ENCODE data around the gene BBIP1. TPM values are rescaled to one million over a fixed set of nuclear protein-coding genes. Genes with fewer than 3 reads are reported as not detected.
"Not testable (repeated sequence)": the region's sequence is repeated elsewhere in the genome, so short reads cannot be mapped to it uniquely, and the experiment has no call there.

BBIP1 gene
- total RNA-seq, 3 donors from 2014 or later (not counting 1 experiment from before 2014, with no cell fraction given) = 27.2 to 58.6 (median 27.7) TPM

GRCh38 chr10:110870823-110871297, 48.1 kb downstream of the BBIP1 start:
- Mint-ChIP-seq H3K27me3 (ENCODE audit: low read depth in 2 of 2) (no peaks in the 10 kb centered on the region), H3K36me3 (no peaks in the 10 kb centered on the region), H3K4me1 (peaks cover 65 to 81% of the 10 kb centered on the region in 2 donors), H3K27ac (peak overlapping the region; percentile 96 to 98), H3K4me3 (peak overlapping the region; percentile 97), H3K9me3 (no peaks in the 10 kb centered on the region)
- ATAC-seq = no peak
- no peak for TF ChIP-seq CTCF (IDR thresholded peaks at IDR 0.05)
- Histone ChIP-seq H3K27ac (ENCODE audit: low read length) (peak overlapping the region; percentile 97), H3K4me3 (ENCODE audit: low read length) (peak overlapping the region; percentile 95), H3K27me3 (ENCODE audit: control insufficient read depth, insufficient read depth, low read length) (no peaks in the 10 kb centered on the region), H3K9me3 (ENCODE audit: control insufficient read depth, insufficient read depth, low read length) (no peaks in the 10 kb centered on the region), H3K36me3 (ENCODE audit: control insufficient read depth, insufficient read depth, low read length) (peaks cover 1% of the 10 kb centered on the region), H3K4me1 (ENCODE audit: control insufficient read depth, insufficient read depth, low read length) (peaks cover 54% of the 10 kb centered on the region)
- WGBS (ENCODE audit: insufficient coverage) = 62% methylated on average over 13 of the region's 13 CpGs
- intact Hi-C loops (cut with micrococcal nuclease) = loop anchor here (1.0 kb wide), 1 partner anchor 11 kb away; no protein-coding TSS in a partner anchor
- no peak for DNase-seq

GRCh38 chr10:110868981-110869380, 50.0 kb downstream of the BBIP1 start:
- H3K36me3 Mint-ChIP-seq = no peaks in the 10 kb centered on the region
- no peaks in the 10 kb centered on the region for H3K27me3 Mint-ChIP-seq (ENCODE audit: low read depth in 2 of 2)
- peak overlapping the region; percentile 96 to 98 for H3K27ac Mint-ChIP-seq
- H3K4me3 ChIP-seq (ENCODE audit: low read length) = no peak overlapping the region
- DNase-seq (peak in 1 of 2 donors; percentile 90), ATAC-seq (peak in 1 of 3 donors; percentile 16)
- peaks cover 71% of the 10 kb centered on the region for H3K4me1 ChIP-seq (ENCODE audit: control insufficient read depth, insufficient read depth, low read length)
- H3K27ac ChIP-seq (ENCODE audit: low read length) = peak overlapping the region; percentile 92
- no peaks in the 10 kb centered on the region for H3K9me3 ChIP-seq (ENCODE audit: control insufficient read depth, insufficient read depth, low read length)
- peak overlapping the region; percentile 97 for H3K4me3 Mint-ChIP-seq
- peaks cover 84 to 91% of the 10 kb centered on the region in 2 donors for H3K4me1 Mint-ChIP-seq
- no peaks in the 10 kb centered on the region for H3K9me3 Mint-ChIP-seq
- TF ChIP-seq CTCF (IDR thresholded peaks at IDR 0.05) = no peak
- intact Hi-C loops (cut with micrococcal nuclease) = no loop called here
- H3K36me3 ChIP-seq (ENCODE audit: control insufficient read depth, insufficient read depth, low read length) = no peaks in the 10 kb centered on the region
- no peaks in the 10 kb centered on the region for H3K27me3 ChIP-seq (ENCODE audit: control insufficient read depth, insufficient read depth, low read length)
- 2% methylated on average over 5 of the region's 6 CpGs for WGBS (ENCODE audit: insufficient coverage)

- TF ChIP-seq CTCF (IDR thresholded peaks at IDR 0.05) = no peak
- no peaks in the 10 kb centered on the region for H3K27me3 Mint-ChIP-seq (ENCODE audit: low read depth in 2 of 2)
- H3K27ac Mint-ChIP-seq = peak overlapping the region; percentile 96 to 98
- ATAC-seq (no peak), DNase-seq (peak in 1 of 2 donors; percentile 32)
- H3K36me3 Mint-ChIP-seq = no peaks in the 10 kb centered on the region
- peak overlapping the region; percentile 97 for H3K4me3 Mint-ChIP-seq
- no peaks in the 10 kb centered on the region for H3K27me3 ChIP-seq (ENCODE audit: control insufficient read depth, insufficient read depth, low read length)
- H3K4me1 Mint-ChIP-seq = peaks cover 89 to 91% of the 10 kb centered on the region in 2 donors
- WGBS (ENCODE audit: insufficient coverage) = 25% methylated on average over 2 of the region's 4 CpGs
- H3K9me3 ChIP-seq (ENCODE audit: control insufficient read depth, insufficient read depth, low read length) = no peaks in the 10 kb centered on the region
- peaks cover 77% of the 10 kb centered on the region for H3K4me1 ChIP-seq (ENCODE audit: control insufficient read depth, insufficient read depth, low read length)
- H3K9me3 Mint-ChIP-seq = no peaks in the 10 kb centered on the region
- no peaks in the 10 kb centered on the region for H3K36me3 ChIP-seq (ENCODE audit: control insufficient read depth, insufficient read depth, low read length)
- H3K4me3 ChIP-seq (ENCODE audit: low read length) = no peak overlapping the region
- peak overlapping the region; percentile 92 for H3K27ac ChIP-seq (ENCODE audit: low read length)
- intact Hi-C loops (cut with micrococcal nuclease) = no loop called here
Observed at GRCh38 chr10:110867807-110868465, 51.0 kb downstream of the BBIP1 start.

GRCh38 chr10:110867011-110867806, 51.8 kb downstream of the BBIP1 start:
- Histone ChIP-seq H3K27ac (ENCODE audit: low read length) (peak overlapping the region; percentile 92), H3K4me1 (ENCODE audit: control insufficient read depth, insufficient read depth, low read length) (peaks cover 83% of the 10 kb centered on the region)
- H3K27me3 Mint-ChIP-seq (ENCODE audit: low read depth in 2 of 2); intact Hi-C loops (cut with micrococcal nuclease); H3K4me3 ChIP-seq (ENCODE audit: low read length); H3K9me3 ChIP-seq (ENCODE audit: control insufficient read depth, insufficient read depth, low read length); H3K36me3 ChIP-seq (ENCODE audit: control insufficient read depth, insufficient read depth, low read length); H3K36me3 Mint-ChIP-seq; H3K27me3 ChIP-seq (ENCODE audit: control insufficient read depth, insufficient read depth, low read length); H3K9me3 Mint-ChIP-seq; ATAC-seq: not testable (repeated sequence)
- 71% methylated on average over 6 of the region's 8 CpGs for WGBS (ENCODE audit: insufficient coverage)
- Mint-ChIP-seq H3K4me1 (peaks cover 94 to 96% of the 10 kb centered on the region in 2 donors), H3K27ac (peak overlapping the region; percentile 96 to 98), H3K4me3 (peak overlapping the region; percentile 97)
- DNase-seq = peak in 1 of 2 donors; percentile 42
